Activated naive CD4-positive, alpha-beta T cell treated with anti-CD3 and anti-CD28 coated beads for 36 hours (primary cell): ENCODE results near the gene DGKG. TPM values are rescaled to one million over a fixed set of nuclear protein-coding genes. Genes with fewer than 3 reads are reported as not detected.

Experiments
- CTCF ChIA-PET: fragments of 350-600 bp; sonication (Branson Sonifier 250); formaldehyde crosslinking; loops from one replicate; lab custom pipeline; 2021; ENCODE audit warnings: antibody characterized with exemption; lab: Charles Lee
- DNase-seq: peaks from one replicate; pipeline ENCODE4 v3.0.0-alpha.2; 2020
- H3K27ac Mint-ChIP-seq: one replicate; pipeline ENCODE4 v1.8.0; 2021; ENCODE audit warnings: mild to moderate bottlenecking, mixed read lengths
- H3K27me3 Mint-ChIP-seq: one replicate; pipeline ENCODE4 v1.8.0; 2021; ENCODE audit warnings: low read depth, mixed read lengths
- H3K36me3 Mint-ChIP-seq: one replicate; pipeline ENCODE4 v1.8.0; 2021; ENCODE audit warnings: low read depth, mixed read lengths
- H3K4me1 Mint-ChIP-seq: one replicate; pipeline ENCODE4 v1.8.0; 2021; ENCODE audit warnings: low read depth, mixed read lengths
- H3K4me3 Mint-ChIP-seq: one replicate; pipeline ENCODE4 v1.8.0; 2021; ENCODE audit warnings: mild to moderate bottlenecking, moderate library complexity, mixed read lengths
- H3K9me3 Mint-ChIP-seq: one replicate; pipeline ENCODE4 v1.8.0; 2021; ENCODE audit warnings: mixed read lengths
- intact Hi-C: fragments of 100-400 bp; cut with micrococcal nuclease; formaldehyde crosslinking; loops from one replicate; pipeline ENCODE4 v1.15.1; 2023
- total RNA-seq, 2 experiments: library from RNA; stranded (reverse); gene quantifications; one replicate each; pipeline ENCODE4 v1.2.3, GENCODE V29; 2021

Gene DGKG
- total RNA-seq, 2 experiments from 2014 or later = 0.25 to 0.98 TPM

- no peaks in the 10 kb centered on the region for H3K9me3 Mint-ChIP-seq
- H3K4me1 Mint-ChIP-seq = no peaks in the 10 kb centered on the region
- H3K4me3 Mint-ChIP-seq = no peak overlapping the region
- intact Hi-C loops = no loop called here
- H3K36me3 Mint-ChIP-seq = no peaks in the 10 kb centered on the region
- CTCF ChIA-PET = no interaction called here
- DNase-seq = no peak
- H3K27me3 Mint-ChIP-seq = peaks cover 1% of the 10 kb centered on the region
- H3K27ac Mint-ChIP-seq = no peak overlapping the region
These were observed 234.6 kb downstream of the DGKG start for GRCh38 chr3:186127463-186127862.

GRCh38 chr3:186125118-186125517 lies 236.9 kb downstream of the DGKG start:
- Mint-ChIP-seq H3K27ac (no peak overlapping the region), H3K4me3 (no peak overlapping the region), H3K4me1 (no peaks in the 10 kb centered on the region), H3K27me3 (peaks cover 11% of the 10 kb centered on the region), H3K9me3 (no peaks in the 10 kb centered on the region), H3K36me3 (no peaks in the 10 kb centered on the region)
- no peak for DNase-seq
- CTCF ChIA-PET = no interaction called here
- intact Hi-C loops = no loop called here

GRCh38 chr3:186124592-186124991 lies 237.4 kb downstream of the DGKG start:
- CTCF ChIA-PET = no interaction called here
- H3K4me1 Mint-ChIP-seq = no peaks in the 10 kb centered on the region
- no peaks in the 10 kb centered on the region for H3K9me3 Mint-ChIP-seq
- no peaks in the 10 kb centered on the region for H3K36me3 Mint-ChIP-seq
- H3K27ac Mint-ChIP-seq = no peak overlapping the region
- H3K27me3 Mint-ChIP-seq = peaks cover 15% of the 10 kb centered on the region
- H3K4me3 Mint-ChIP-seq = no peak overlapping the region
- intact Hi-C loops = no loop called here
- no peak for DNase-seq

GRCh38 chr3:186123012-186123411 lies 239.0 kb downstream of the DGKG start:
- no peaks in the 10 kb centered on the region for H3K9me3 Mint-ChIP-seq
- H3K27ac Mint-ChIP-seq = no peak overlapping the region
- no peak for DNase-seq
- H3K27me3 Mint-ChIP-seq = peaks cover 28% of the 10 kb centered on the region
- no peaks in the 10 kb centered on the region for H3K4me1 Mint-ChIP-seq
- intact Hi-C loops = no loop called here
- H3K36me3 Mint-ChIP-seq = no peaks in the 10 kb centered on the region
- H3K4me3 Mint-ChIP-seq = no peak overlapping the region
- CTCF ChIA-PET = no interaction called here

GRCh38 chr3:186121968-186122367 lies 240.1 kb downstream of the DGKG start:
- H3K4me1 Mint-ChIP-seq = no peaks in the 10 kb centered on the region
- DNase-seq = no peak
- H3K36me3 Mint-ChIP-seq = no peaks in the 10 kb centered on the region
- intact Hi-C loops = no loop called here
- CTCF ChIA-PET = no interaction called here
- H3K27ac Mint-ChIP-seq = no peak overlapping the region
- H3K4me3 Mint-ChIP-seq = no peak overlapping the region
- peaks cover 35% of the 10 kb centered on the region for H3K27me3 Mint-ChIP-seq
- H3K9me3 Mint-ChIP-seq = no peaks in the 10 kb centered on the region

- H3K9me3 Mint-ChIP-seq = no peaks in the 10 kb centered on the region
- no peaks in the 10 kb centered on the region for H3K4me1 Mint-ChIP-seq
- H3K27ac Mint-ChIP-seq = no peak overlapping the region
- no peak for DNase-seq
- CTCF ChIA-PET = no interaction called here
- H3K36me3 Mint-ChIP-seq = no peaks in the 10 kb centered on the region
- no peak overlapping the region for H3K4me3 Mint-ChIP-seq
- intact Hi-C loops = no loop called here
- peaks cover 40% of the 10 kb centered on the region for H3K27me3 Mint-ChIP-seq
These were observed 240.8 kb downstream of the DGKG start for GRCh38 chr3:186121278-186121677.

- no peak for DNase-seq
- Mint-ChIP-seq H3K27ac (no peak overlapping the region), H3K9me3 (no peaks in the 10 kb centered on the region), H3K4me1 (no peaks in the 10 kb centered on the region), H3K36me3 (no peaks in the 10 kb centered on the region), H3K4me3 (no peak overlapping the region), H3K27me3 (peaks cover 46% of the 10 kb centered on the region)
- CTCF ChIA-PET = no interaction called here
- intact Hi-C loops = no loop called here
These were observed 242.5 kb downstream of the DGKG start for GRCh38 chr3:186119499-186119898.

GRCh38 chr3:186118692-186119091 lies 243.3 kb downstream of the DGKG start:
- DNase-seq = no peak
- Mint-ChIP-seq H3K36me3 (no peaks in the 10 kb centered on the region), H3K4me1 (no peaks in the 10 kb centered on the region), H3K27ac (no peak overlapping the region), H3K4me3 (no peak overlapping the region), H3K9me3 (no peaks in the 10 kb centered on the region), H3K27me3 (peaks cover 49% of the 10 kb centered on the region)
- CTCF ChIA-PET = no interaction called here
- intact Hi-C loops = no loop called here

- Mint-ChIP-seq H3K27ac (no peak overlapping the region), H3K9me3 (no peaks in the 10 kb centered on the region), H3K4me1 (no peaks in the 10 kb centered on the region), H3K4me3 (no peak overlapping the region), H3K36me3 (no peaks in the 10 kb centered on the region), H3K27me3 (peaks cover 60% of the 10 kb centered on the region)
- intact Hi-C loops = no loop called here
- CTCF ChIA-PET = no interaction called here
- DNase-seq = no peak
These were observed 244.4 kb downstream of the DGKG start for GRCh38 chr3:186117521-186118134.

GRCh38 chr3:186115239-186115996 lies 246.6 kb downstream of the DGKG start:
- Mint-ChIP-seq H3K4me1 (peaks cover 9% of the 10 kb centered on the region), H3K9me3 (no peaks in the 10 kb centered on the region), H3K27me3 (peaks cover 74% of the 10 kb centered on the region), H3K4me3 (no peak overlapping the region), H3K36me3 (no peaks in the 10 kb centered on the region), H3K27ac (no peak overlapping the region)
- intact Hi-C loops = no loop called here
- CTCF ChIA-PET = interaction anchor here (1.4 kb wide), 1 partner anchor 54 kb away, joined by 4 read pairs; no protein-coding TSS in a partner anchor
- no peak for DNase-seq

- Mint-ChIP-seq H3K27ac (no peak overlapping the region), H3K9me3 (no peaks in the 10 kb centered on the region), H3K4me1 (peaks cover 30% of the 10 kb centered on the region), H3K36me3 (no peaks in the 10 kb centered on the region), H3K4me3 (no peak overlapping the region), H3K27me3 (peaks cover 74% of the 10 kb centered on the region)
- DNase-seq = no peak
- intact Hi-C loops = no loop called here
- CTCF ChIA-PET = interaction anchor here (0.6 to 0.7 kb wide), 2 partner anchors 149 to 304 kb away, joined by 3 read pairs; no protein-coding TSS in a partner anchor
These were observed 250.8 kb downstream of the DGKG start for GRCh38 chr3:186110975-186111974.
